HG03520 (cell line): ENCODE measurements around the gene MKI67.

Experiments
- ATAC-seq: cut with Tn5 transposase; IDR thresholded peaks from one replicate; pipeline ENCODE4 v1.9.1; 2021; ENCODE audit warnings: mild to moderate bottlenecking, moderate library complexity; ENCODE audit not compliant: unreplicated experiment

The MKI67 gene

GRCh38 chr10:128056303-128057050 is 69.7 kb downstream of the MKI67 start:
- no peak for ATAC-seq

DNA sequence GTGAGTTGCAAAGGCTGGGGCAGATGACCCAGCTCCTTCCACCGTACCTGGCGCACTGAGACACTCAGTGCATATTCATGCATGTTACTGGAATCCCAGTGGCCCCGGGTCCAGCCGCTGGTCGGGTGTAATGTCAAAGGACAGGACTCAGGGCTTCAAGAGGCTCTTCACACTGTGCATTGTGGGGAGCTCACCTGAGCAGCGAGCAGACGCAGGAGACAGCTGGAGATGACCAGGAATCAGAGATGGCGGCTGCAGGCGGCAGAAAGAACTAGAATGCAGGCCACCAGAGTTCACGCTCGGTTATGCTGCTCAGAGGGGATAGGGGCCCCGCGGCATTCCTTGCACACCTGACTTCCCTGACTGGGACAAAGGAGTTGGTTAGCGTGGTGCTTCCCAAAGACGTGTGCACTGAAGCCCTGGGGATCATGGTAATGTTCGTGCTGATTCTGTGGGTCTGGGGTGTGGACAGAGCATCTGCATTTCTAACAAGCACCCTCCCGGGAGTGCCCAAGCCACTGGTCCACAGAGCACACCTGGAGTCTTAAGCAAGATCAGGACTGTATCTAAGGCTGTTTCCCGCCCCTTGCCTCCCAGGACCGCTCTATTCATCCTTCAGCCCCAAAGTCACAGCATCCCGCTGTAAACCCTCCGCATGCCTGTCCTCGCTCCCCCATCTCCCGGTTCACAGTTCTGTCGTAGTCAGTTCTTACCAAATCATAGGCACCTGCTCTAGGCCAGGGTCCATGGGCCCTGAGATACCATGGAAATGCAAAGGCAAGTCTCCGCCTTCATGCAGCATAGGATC is 71.0 kb downstream of the MKI67 start:
- no peak for ATAC-seq

DNA sequence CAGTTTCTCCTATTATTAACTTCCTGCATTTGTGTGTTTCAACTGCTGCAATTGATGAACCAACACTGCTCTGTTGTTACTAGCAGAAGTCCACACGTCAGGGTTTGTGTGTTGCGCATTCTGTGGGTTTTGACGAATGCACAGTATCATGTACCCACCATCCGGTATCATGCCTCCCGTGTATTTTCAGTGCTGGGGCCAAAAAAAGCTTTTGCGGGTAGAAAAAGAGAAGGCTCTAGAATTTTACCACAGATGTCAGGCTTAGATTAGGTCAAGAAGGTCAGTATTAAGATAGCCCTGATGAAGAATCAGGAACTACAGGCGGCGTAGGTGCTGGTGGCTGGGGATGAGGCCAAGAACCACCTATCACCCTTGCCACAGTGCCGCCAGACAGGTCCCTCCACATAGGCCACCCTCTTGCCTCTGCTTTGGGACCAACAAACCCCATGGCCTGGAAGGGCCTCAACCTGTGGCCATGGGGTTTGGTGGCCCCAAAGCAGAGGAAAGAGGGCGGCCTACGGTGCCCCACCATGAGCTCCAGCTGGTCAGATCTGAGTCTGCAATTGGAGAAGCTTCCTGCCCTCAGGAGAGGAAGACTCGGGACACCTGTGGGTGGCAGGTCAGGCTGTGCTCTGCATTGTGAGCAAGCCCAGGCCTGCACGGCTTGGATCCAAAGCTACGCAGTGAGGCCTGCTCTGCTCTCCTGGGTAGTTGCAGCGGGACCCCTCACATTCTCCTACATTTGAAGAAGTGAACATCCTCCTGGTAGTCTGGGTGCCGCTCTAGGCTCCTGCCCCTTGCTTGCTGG is 71.9 kb downstream of the MKI67 start:
- no peak for ATAC-seq

DNA sequence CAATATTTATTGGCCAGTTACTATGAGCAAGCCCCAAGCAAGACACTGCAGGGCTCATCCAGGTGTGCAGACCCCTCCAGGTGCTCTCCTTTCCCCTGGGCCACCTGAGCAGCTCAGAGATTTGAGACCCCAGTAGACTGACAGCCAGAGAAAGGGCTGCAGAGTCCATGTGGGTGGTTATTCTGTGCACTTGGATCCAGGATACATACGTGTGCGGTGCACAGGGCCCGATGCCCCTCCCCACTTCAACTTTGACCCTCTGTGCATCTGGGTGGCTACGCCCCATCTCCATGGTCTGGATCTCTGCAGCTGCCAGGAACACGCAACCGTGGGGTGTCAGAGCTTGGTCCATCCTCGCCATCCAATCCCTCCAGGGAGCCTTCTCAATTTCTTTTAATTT is 72.9 kb downstream of the MKI67 start:
- no peak for ATAC-seq

- no peak for ATAC-seq
Measured at GRCh38 chr10:128052696-128053095, 73.5 kb downstream of the MKI67 start.

DNA sequence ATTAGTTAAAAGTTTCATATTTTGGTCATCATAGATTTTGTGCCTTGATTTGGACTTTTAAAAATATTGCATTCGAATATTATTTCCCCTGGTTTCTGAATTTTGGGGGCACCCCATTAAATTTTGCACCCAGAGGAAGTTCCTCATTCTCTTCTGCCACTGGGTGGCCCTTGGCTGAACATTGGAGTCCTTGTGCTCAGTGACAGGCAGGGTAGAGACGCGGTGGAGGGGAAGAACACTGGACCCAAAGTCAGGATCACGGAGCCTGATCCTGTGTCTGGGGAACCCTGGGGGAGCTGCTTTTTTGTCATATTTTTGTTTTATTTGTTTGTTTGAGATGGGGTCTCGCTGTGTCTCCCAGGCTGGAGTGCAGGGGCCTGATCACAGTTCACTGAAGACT is 74.7 kb downstream of the MKI67 start:
- ATAC-seq = no peak

DNA sequence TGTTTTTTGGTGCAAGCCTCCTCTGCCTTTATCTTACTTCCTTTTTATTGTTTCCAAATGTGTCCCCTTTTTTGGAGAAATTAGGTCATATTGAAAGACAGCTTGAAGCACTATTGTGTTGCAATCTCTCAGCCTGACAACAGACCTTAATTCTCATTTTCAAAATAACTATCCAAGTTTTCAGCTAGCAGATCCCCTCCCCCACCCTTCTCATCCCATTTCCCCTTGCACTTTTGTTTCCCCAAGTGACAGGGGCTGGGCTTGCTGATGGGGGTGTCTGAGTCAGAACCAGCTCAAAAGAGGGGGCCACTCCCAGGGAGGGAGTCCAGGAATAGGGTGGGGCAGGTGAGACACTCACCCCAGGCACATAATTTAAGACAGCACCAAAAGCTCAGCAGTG is 75.3 kb downstream of the MKI67 start:
- ATAC-seq = no peak

- ATAC-seq = no peak
Measured at GRCh38 chr10:128050121-128050516, 76.1 kb downstream of the MKI67 start.

DNA sequence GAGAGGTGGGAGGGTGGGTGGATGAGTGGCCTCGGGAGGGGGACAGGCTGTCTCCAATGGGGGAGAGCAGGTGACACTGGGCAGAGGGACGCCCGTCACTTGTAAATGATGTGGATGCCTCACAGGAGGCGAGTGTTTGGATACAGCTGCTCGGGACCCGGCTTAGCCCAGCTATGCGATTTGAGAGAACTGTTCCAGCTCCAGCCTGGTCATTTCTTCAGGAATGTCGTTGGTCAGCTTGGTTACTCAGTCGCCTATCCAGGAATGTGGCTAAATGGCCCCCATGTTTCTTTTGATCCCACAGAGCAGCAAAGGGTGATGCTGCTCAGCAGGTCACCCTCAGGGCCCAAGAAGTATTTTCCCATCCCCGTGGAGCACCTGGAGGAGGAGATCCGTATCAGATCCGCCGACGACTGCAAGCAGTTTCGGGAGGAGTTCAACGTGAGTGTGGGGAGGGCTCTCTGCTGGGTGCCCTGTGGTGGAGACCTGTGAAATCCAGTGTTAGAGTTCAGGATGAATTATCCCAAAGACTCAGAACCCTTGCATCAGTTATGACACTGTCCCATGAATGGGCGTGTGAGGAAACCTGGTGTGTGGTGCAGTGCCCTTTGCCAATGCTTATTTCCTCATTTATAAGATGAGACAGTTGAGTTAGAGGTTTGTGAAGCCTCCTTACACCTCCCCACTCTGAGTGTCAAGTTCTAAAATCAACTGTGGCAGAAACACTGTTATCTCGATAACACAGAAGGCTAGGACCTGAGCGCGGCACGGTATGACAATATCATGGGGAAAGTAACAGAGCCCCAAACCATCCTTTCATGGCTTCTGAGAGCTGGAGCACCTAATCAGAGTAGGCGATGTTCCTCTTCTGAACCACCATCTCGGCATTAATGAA is 76.8 kb downstream of the MKI67 start:
- no peak for ATAC-seq

- no peak for ATAC-seq
Measured at GRCh38 chr10:128048819-128049210, 77.4 kb downstream of the MKI67 start.

- ATAC-seq = peak; percentile 27
Measured at GRCh38 chr10:128047991-128048818, 78.0 kb downstream of the MKI67 start.

DNA sequence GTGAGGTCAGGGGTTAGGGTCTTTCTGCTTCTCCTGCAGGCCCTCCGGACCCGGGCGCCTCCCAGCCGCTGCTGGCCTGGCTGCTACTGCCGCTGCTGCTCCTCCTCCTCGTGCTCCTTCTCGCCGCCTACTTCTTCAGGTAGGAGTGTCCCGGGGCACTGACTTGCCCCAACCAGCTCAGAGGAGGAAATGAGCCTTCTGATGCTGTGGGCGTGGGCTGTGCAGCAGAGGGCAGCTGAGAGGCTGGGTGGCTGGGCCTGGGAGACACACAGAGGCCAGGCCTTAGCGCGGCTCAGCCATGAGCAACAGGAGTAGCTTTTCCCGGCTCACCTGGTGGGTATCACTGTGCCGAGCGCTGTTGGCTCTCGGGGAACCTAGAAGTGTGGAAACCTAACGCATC is 78.9 kb downstream of the MKI67 start:
- ATAC-seq = peak; percentile 98

DNA sequence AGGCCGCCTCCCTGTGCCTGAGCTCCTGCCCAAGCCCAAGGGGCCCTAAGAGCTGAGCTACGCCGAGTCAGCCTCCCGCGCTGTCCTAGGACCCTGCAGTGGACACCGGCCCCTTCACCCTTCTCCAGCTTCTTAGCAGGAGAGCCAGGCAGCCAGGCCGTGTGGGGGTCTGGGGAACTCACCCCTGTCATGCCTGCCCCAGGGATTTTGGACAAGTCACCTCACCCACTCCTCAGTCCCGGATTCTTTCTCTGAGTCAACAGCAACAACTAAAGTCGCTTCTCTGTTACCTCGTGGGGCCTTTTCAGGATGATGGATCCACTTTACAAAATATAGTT is 79.3 kb downstream of the MKI67 start:
- peak; percentile 1 for ATAC-seq
